ENCODE data around the gene FOSL1. TPM values are rescaled to one million over a fixed set of nuclear protein-coding genes. Genes with fewer than 3 reads are reported as not detected.

Gene FOSL1
- polyA plus RNA-seq, 3 donors, result 2.5 to 28.2 (median 2.5) TPM

DNA sequence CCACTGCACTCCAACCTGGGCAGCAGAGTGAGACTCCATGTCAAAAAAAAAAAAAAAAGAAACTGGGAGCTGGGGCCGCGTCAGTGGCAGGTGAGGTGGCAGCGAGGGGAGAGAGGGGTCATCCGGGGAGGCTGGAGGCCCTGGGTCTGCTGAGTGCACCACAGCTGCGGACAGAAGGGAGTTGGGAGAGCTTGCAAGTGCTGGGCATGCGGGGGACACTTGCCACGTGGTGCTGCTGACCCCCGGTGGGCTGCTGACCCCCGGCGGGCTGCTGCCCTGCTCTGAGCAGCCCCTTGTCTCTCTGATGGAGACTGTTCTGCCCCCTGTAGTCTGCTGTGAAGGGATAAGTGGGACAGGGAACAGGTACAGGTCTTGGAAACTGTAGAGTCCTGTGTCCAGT lies 21.7 kb upstream of the FOSL1 start:
- no peak for DNase-seq
- Histone ChIP-seq H3K27ac (ENCODE audit: low read depth in 1 of 2, low read length in 2 of 2) (no peak overlapping the region), H3K9ac (ENCODE audit: insufficient read depth, low read length, poor library complexity, severe bottlenecking) (no peak overlapping the region), H3K79me2 (ENCODE audit: insufficient read depth, low read length) (peaks cover 36% of the 10 kb centered on the region), H3K4me2 (replicated peaks; ENCODE audit: extremely low read depth, low read length, poor library complexity, severe bottlenecking) (no peak overlapping the region), H3K4me3 (replicated peaks in 1 of 3; ENCODE audit: low read depth in 2 of 3, low read length in 3 of 3) (no peak overlapping the region), H4K20me1 (ENCODE audit: insufficient read depth, low read length) (no peaks in the 10 kb centered on the region), H2AFZ (ENCODE audit: insufficient read depth, low read depth, low read length, poor library complexity, severe bottlenecking) (no peak overlapping the region), H3K27me3 (ENCODE audit: control insufficient read depth in 2 of 2, insufficient read depth in 2 of 2, low read length in 2 of 2) (no peaks in the 10 kb centered on the region), H3K36me3 (replicated peaks in 1 of 2; ENCODE audit: control insufficient read depth in 1 of 2, insufficient read depth in 2 of 2, low read length in 2 of 2) (peaks cover 12 to 28% of the 10 kb centered on the region in 2 donors), H3K9me3 (replicated peaks in 1 of 2; ENCODE audit: control insufficient read depth in 1 of 2, insufficient read depth in 1 of 2, low read length in 2 of 2) (no peaks in the 10 kb centered on the region), H3K4me1 (ENCODE audit: control insufficient read depth in 1 of 2, insufficient read depth in 2 of 2, low read length in 2 of 2) (peaks cover 30 to 38% of the 10 kb centered on the region in 2 donors)
- TF ChIP-seq, protein P1, sequence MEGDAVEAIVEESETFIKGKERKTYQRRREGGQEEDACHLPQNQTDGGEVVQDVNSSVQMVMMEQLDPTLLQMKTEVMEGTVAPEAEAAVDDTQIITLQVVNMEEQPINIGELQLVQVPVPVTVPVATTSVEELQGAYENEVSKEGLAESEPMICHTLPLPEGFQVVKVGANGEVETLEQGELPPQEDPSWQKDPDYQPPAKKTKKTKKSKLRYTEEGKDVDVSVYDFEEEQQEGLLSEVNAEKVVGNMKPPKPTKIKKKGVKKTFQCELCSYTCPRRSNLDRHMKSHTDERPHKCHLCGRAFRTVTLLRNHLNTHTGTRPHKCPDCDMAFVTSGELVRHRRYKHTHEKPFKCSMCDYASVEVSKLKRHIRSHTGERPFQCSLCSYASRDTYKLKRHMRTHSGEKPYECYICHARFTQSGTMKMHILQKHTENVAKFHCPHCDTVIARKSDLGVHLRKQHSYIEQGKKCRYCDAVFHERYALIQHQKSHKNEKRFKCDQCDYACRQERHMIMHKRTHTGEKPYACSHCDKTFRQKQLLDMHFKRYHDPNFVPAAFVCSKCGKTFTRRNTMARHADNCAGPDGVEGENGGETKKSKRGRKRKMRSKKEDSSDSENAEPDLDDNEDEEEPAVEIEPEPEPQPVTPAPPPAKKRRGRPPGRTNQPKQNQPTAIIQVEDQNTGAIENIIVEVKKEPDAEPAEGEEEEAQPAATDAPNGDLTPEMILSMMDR (IDR thresholded peaks at IDR 0.05), result no peak
- Mint-ChIP-seq H3K27me3 (ENCODE audit: low read depth in 3 of 3) (peaks cover 0 to 2% (median 1%) of the 10 kb centered on the region in 3 donors), H3K36me3 (peaks cover 30 to 34% of the 10 kb centered on the region in 2 donors), H3K27ac (peak overlapping the region in 2 of 7 donors; percentile 54 to 61), H3K9me3 (no peaks in the 10 kb centered on the region), H3K4me1 (peaks cover 30% of the 10 kb centered on the region), H3K4me3 (no peak overlapping the region)
- intact Hi-C loops (cut with micrococcal nuclease), result loop anchor here in 1 of 2 donors (5.0 kb wide), 2 partner anchors 35 to 40 kb away; partner anchors contain the start of genes FIBP and SART1
- 100% methylated on average over 10 of the region's 10 CpGs for WGBS (ENCODE audit: insufficient coverage)

DNA sequence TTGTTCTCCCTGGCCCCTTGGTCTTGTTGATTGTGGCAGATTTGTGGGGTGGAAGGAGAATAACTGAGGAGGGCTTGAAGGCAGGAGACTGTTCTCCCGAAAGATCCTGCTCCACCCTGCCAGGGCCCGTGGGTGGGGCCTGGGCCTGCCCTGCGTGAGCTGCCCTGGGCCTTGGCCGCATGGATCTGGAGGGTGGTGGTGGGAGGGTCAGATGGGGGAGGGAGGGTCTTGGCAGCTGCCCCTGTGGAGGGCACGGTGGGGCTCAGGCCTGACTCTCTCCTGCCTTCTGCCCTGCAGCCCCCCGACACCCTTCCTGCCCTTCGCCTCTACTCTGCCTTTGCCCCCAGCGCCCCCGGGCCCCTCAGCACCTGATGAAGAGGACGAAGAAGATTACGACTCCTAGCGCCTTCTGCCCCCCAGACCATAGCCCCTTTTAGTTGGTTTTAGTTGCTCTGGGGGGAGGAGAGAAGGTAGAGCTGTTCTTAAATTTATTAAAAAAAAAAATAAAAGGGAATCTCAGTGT lies 20.9 kb upstream of the FOSL1 start:
- H3K9me3 Mint-ChIP-seq, result no peaks in the 10 kb centered on the region
- peaks cover 38% of the 10 kb centered on the region for H3K79me2 ChIP-seq (ENCODE audit: insufficient read depth, low read length)
- H3K9ac ChIP-seq (ENCODE audit: insufficient read depth, low read length, poor library complexity, severe bottlenecking), result no peak overlapping the region
- H3K27ac Mint-ChIP-seq, result no peak overlapping the region
- H3K4me1 ChIP-seq (ENCODE audit: control insufficient read depth in 1 of 2, insufficient read depth in 2 of 2, low read length in 2 of 2), result peaks cover 38 to 46% of the 10 kb centered on the region in 2 donors
- peak overlapping the region; percentile 94 for H3K4me2 ChIP-seq (replicated peaks; ENCODE audit: extremely low read depth, low read length, poor library complexity, severe bottlenecking)
- TF ChIP-seq, protein P1 (IDR thresholded peaks at IDR 0.05), result no peak
- no peak for DNase-seq
- intact Hi-C loops (cut with micrococcal nuclease), result loop anchor here in 1 of 2 donors (5.0 kb wide), 2 partner anchors 34 to 41 kb away; partner anchors contain the start of genes FIBP and SART1
- H3K4me1 Mint-ChIP-seq, result peaks cover 38% of the 10 kb centered on the region
- WGBS (ENCODE audit: insufficient coverage), result 91% methylated on average over 6 of the region's 12 CpGs
- H3K4me3 Mint-ChIP-seq, result peak overlapping the region; percentile 89 to 95
- H3K27ac ChIP-seq (ENCODE audit: low read depth in 1 of 2, low read length in 2 of 2), result no peak overlapping the region
- H3K36me3 ChIP-seq (replicated peaks in 1 of 2; ENCODE audit: control insufficient read depth in 1 of 2, insufficient read depth in 2 of 2, low read length in 2 of 2), result peaks cover 12 to 28% of the 10 kb centered on the region in 2 donors
- peaks cover 0 to 2% (median 0%) of the 10 kb centered on the region in 3 donors for H3K27me3 Mint-ChIP-seq (ENCODE audit: low read depth in 3 of 3)
- H3K36me3 Mint-ChIP-seq, result peaks cover 34 to 36% of the 10 kb centered on the region in 2 donors
- H2AFZ ChIP-seq (ENCODE audit: insufficient read depth, low read depth, low read length, poor library complexity, severe bottlenecking), result no peak overlapping the region
- no peaks in the 10 kb centered on the region for H3K27me3 ChIP-seq (ENCODE audit: control insufficient read depth in 2 of 2, insufficient read depth in 2 of 2, low read length in 2 of 2)
- H4K20me1 ChIP-seq (ENCODE audit: insufficient read depth, low read length), result no peaks in the 10 kb centered on the region
- peak overlapping the region in 1 of 3 experiments; percentile 93 for H3K4me3 ChIP-seq (replicated peaks in 1 of 3; ENCODE audit: low read depth in 2 of 3, low read length in 3 of 3)
- no peaks in the 10 kb centered on the region for H3K9me3 ChIP-seq (replicated peaks in 1 of 2; ENCODE audit: control insufficient read depth in 1 of 2, insufficient read depth in 1 of 2, low read length in 2 of 2)
